Hematopoietic multipotent progenitor cell treated with erythropoietin and hydrocortisone succinate and interleukin-3 and kit ligand, for 6 days (in vitro differentiated cells): ENCODE measurements around the gene KATNAL2.

Experiments used
- DNase-seq: peaks from one replicate; pipeline ENCODE4 v3.0.0-alpha.2; 2015

KATNAL2 gene

GRCh38 chr18:47036298-47036874 lies 119.0 kb downstream of the KATNAL2 start:
- DNase-seq: peak; percentile 49

DNA sequence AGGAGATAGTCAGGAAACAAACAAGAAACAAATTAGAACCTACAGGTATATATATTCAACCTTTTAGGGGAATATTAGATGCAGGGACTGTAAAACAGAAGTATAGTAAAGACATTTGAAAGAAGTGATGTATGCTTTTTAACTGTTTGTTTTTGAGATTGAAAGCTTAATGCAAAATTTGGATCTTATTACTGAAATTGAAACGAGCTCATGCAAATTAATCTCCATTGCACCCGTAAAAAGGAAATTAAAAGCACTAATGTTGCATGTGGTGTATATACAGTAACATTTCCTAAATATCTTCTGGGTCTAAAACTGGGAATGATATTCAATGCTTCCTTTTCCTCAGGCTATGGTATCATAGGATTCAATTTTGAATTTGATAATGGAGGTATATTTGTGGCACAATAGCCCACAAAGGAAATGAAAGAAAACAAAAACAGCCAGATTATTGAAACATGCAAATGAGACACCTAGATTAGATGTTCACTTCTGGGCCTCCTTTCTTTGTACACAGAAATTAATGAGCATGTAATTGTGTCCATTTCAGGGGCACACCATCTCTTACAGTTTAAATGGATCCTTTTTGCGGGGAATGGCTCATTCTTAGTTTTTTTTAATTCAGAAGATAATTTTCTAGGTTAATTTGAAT lies 119.7 kb downstream of the KATNAL2 start:
- DNase-seq: no peak

DNA sequence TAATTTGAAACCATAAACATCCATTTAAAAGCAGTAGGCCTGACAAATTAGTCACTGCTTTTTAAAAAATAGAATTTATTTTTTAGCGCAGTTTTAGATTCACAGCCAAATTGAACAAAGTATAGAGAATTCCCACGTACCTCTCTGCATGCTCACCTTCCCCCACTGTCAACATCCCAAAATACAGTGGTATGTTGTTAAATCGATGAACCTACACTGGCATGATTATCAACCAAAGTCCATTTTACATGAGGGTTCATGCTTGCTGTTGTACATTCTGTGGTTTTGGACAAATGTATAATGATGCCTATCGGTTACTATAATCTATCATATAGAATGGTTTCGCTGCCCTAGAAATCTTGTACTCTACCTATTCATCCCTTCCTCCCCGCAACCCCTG lies 123.6 kb downstream of the KATNAL2 start:
- no peak for DNase-seq

DNA sequence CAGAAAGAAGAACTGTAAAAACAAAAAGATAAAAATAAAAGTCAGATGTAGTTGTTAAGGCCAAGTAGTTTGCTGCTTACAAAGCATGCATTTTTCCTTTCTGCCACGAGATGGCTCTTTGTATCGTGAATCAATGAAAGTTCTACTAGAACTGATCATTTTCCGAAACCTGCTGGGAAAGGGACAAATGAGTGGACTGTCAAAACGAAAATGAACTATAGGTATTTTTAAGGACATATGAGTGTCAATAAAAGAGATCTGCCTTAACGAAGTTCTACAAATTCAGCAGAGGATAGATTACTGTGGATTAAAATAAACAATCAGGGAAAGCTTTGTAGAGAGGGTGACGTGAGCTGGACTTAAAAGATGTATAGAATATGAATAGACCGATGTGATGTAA lies 133.1 kb downstream of the KATNAL2 start:
- DNase-seq: peak; percentile 53

DNA sequence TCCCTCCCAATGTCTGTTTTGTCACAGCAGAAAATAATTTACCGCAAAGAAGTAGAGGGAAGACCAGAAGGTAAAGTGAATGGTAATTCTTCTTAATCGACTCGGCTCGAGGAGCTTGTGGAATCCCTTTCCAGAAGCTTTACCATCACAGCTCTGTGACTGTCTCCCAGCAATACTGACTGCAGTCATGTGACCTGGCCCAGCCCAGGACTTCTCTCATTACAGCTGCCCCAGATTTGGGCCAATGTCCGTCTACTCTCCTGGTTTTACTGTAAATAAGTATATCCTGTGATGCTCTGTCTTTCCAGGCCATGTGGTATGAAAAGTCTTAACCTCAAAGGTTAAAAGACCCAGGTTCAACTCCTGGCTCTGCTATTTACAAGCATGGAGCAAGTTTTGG lies 137.0 kb downstream of the KATNAL2 start:
- no peak for DNase-seq

DNA sequence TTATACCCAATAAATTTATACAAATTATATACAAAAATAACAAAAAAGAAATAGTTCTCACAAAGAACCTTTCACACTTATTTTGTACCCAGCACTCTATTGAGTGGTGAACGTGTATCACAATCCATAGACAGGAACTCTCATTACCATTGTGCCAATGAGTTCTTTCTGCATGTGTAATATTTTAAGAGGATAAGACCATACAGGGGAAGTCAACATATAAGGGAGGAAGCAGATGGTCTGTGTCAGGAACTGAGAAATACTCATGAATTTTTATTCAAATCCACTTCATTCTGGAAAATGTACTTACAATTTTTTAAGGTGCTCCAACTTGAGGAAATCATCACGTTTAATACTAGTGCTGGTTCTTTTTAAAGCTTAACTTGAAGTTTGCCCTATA lies 145.1 kb downstream of the KATNAL2 start:
- DNase-seq: no peak

DNA sequence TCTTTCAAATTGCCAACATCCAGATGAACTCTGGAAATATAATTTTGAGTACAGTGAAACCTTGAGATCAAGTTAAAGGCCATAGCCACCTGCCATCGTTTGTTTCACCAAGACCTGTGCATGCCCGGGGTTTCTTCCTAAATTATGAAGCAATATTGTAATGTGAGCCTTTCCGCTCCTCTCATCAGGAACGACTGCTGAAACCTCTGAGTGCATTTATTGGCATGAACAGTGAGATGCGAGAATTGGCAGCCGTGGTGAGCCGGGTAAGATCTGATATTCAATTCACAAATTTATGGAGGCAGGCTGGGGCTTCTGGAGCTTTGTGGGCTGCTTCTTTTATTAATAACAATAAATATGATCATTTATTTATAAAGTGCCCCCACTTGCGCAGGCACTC lies 145.7 kb downstream of the KATNAL2 start:
- DNase-seq: no peak

GRCh38 chr18:47067648-47068047 lies 150.2 kb downstream of the KATNAL2 start:
- no peak for DNase-seq

DNA sequence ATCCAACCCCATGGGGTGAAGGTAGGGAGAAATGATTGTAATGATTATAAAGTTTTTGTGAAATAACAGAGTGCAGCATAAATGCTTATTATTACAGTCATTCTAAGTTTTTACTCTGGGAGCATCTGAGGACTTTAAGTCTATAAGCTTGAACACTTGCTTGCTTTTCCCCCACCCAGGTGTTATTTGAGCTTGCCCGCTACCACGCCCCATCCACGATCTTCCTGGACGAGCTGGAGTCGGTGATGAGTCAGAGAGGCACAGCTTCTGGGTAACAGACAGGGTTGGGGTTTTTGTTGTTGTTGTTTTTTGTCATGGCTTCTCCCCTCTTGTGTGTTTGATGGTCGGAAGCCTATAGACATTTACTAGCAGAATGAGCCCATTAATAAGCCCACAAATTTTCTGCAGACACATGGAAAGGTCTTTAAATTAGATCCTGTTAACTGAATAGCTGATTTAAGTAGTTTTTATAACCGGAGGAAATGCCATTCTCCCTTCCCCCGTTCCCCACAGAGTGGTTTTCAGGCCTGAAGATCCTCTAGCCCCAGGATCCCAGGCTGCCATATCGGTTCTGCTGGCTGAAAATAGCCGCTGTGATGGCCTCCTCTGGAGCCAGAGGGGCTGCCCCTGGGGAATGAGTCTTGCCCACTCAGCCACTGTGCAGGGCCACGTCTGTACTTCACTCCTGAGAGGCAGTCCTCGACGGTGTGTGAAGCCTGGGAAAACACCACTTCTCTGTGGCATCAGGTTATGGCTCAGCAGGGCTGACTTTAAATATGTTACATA lies 157.9 kb downstream of the KATNAL2 start:
- no peak for DNase-seq

GRCh38 chr18:47077111-47077510 lies 159.7 kb downstream of the KATNAL2 start:
- DNase-seq: no peak

GRCh38 chr18:47080872-47081271 lies 163.5 kb downstream of the KATNAL2 start:
- DNase-seq: no peak

DNA sequence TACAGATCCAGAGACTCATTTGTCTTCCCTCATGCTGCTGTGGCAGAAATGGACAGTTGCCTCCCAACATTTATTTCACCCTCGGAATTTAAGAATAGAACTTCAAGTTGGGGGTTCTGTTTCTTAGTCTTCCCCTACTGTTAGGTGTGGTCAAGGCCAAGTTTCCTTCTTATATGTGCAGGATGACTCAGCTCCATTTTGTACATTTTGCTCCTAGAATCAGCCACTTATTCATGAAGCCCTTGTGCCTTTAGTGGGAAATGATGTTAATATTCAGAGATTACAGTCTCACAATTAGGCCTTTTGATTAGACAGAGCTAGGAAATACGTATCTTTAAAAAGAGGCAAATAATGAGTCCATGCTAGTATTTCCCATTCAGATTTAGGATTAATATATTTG lies 164.2 kb downstream of the KATNAL2 start:
- DNase-seq: peak; percentile 9

DNA sequence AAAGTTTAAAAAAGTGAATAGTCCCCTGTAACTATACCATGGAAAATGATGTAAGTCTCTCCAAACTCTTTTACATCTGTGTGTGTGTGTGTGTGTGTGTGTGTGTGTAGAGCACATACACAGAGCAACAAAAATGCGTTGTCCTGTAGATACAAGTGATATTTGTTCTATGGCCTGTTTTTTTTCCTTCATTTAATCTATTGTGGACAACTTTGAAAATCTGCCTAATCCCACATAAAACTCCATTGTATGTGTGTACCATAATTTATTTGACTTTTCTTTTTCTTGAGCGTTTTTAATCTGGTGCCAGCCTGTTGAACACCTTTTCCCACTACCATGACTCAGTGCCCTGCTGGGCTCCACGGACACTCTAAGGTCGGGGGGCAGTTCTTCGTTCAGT lies 170.3 kb downstream of the KATNAL2 start:
- no peak for DNase-seq

DNA sequence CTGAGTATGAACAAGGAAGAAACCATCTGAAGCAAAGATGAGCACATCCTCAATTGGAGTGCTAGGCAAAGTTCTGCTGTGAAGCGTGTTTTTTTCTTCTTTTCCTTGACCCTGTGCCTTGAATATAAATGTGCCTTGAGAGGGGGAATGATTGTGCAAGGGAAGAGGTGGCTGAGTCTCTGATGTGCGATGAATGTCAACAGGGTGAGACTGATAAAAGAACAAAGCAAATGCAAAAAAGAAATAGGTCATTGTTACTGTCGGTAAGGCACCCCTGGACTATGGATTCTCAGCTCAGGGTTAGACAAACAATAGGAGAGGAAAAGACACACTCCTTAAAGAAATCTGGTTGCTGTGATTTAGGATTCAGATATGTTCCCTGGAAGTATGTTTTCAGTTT lies 178.4 kb downstream of the KATNAL2 start:
- no peak for DNase-seq

DNA sequence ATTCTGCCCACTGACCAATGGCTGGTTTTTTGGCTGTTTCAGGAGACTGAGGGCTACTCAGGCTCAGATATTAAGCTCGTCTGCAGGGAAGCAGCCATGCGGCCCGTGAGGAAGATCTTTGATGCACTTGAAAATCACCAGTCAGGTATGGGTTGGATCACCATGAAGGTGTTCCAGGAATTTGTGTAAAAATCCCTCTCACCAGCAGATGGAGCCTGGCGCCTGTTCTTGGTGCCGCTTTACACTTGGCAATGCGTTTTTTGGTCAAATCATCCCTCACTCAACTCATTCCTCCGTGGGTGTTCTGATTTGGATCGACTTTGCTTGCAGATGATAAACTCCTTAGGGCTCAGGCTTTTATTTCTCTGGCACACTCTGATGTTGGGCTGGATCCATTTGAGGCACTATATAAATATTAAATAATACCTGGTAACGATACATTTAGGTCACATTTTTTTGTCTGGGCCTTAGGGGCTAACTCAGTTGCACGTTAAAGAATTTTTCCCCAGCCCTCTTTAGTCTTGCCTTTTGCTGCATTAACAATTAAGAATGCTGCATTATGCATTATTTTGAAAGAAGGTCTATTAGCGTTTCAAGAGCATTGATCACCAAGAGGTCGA lies 182.9 kb downstream of the KATNAL2 start:
- peak; percentile 77 for DNase-seq

DNA sequence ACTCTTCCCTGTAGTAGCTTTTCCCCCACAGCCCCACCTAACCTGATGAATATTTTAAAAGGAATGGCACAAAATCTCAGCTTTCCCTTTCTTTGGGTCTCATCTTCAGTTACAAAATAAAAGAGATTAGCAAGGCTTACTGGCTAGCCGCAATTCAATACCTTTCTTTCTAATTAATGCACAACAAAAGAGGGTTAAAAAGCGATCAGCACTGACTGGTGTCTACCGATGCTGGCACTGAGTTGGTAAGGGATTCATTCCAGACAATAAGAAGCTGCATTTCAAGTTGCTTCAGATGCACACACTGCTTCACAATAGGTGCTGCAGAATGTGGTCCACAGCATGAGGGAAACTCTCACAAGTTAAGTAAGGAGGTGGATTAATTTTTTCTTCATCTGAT lies 191.0 kb downstream of the KATNAL2 start:
- no peak for DNase-seq

DNA sequence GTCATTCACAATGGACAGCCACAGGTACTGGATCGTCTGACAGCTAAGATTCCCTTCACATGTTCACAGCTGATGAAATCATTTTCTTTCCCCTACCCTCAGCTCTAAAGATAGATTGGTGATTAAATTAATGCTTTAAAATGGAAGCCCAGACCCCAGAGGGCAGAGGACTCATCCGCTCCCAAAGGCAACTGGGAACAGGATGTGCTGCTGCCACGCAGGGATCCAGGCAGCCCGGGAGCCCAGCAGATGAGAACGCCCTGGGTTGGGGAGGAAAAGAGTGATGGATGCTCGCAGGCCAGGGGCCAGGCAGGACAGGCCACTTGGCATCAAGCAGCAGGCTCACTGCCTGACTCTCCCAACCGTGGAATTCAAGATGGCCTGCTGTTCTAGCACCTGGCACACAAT lies 191.6 kb downstream of the KATNAL2 start:
- DNase-seq: no peak

DNA sequence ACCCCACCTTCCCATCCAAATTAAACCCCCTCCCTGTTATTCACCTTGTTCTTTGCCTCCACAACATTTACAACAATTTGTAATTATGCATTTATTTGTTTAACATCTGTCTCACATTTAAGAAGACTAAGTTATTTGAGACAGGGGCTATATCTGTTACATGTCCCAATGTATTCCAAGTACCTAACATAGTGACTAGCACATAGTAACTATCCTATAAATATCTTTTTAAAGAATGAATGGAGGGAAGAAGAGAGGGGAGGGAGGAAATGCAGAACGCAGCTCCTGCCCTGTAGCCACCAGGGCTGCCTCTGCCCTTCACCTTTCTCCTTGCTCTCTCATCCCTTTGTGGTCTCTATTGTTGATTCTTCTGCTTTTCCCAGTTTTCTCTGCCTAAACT lies 192.3 kb downstream of the KATNAL2 start:
- no peak for DNase-seq

DNA sequence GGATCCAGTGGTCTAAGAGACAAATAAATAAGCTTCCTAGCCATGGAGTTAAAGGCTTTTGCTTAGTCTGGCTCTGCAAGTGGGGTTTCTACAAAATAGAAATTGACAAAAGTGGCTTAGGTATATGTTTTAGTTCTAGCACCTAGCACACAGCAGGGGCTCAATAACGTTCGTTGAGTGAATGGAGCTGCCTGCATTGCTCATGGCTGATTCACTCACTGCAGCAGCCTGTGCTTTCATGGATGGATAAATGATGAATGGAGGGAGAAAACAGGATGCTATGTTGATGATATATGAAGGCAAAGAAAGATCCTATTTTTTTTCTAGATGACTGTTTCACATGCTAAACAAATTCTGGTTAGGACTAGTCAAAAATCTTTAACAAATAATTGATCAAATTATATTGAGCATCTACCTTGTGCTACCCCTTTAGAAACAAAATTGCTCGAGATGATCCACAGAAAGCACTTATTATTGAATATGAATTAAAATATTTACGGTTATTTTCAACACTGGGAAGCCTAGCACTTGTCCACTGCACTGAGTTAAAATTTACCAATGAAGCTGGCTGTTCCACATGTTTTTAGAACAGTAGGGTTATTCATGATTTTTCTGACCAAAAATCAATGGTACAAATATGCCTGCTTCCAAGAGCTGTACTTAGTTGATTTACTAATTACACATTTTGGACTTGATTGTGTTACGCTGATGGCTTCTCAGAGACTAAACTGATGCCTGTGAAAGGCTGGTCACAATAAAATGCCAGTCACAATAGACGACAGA lies 193.3 kb downstream of the KATNAL2 start:
- no peak for DNase-seq

- no peak for DNase-seq
These were observed 196.6 kb downstream of the KATNAL2 start for GRCh38 chr18:47113796-47114540.

GRCh38 chr18:47115205-47115604 lies 197.8 kb downstream of the KATNAL2 start:
- DNase-seq: no peak

DNA sequence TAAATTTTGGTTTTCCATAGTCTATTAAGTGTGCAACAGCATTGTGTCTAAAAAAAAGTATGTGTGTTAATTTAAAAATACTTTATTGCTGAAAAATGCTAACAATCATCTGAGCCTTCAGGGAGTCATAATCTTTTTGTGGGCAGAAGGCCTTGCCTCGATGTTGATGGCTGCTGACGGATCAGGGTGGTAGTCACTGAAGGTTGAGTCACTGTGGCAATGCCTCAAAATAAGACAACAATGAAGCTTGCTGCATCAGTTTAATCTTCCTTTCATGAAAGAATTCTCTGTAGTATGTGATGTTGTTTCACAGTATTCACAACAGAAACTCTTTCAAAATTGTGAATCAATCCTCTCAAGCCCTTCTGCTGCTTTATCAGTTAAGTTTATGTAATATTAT lies 201.6 kb downstream of the KATNAL2 start:
- DNase-seq: no peak
